Activated CD8-positive, alpha-beta memory T cell treated with anti-CD3 and anti-CD28 coated beads, Interleukin-2, amount 10 ng/mL, durations not matched to agents 7 days and 5 days (primary cell): ENCODE data around the gene TBC1D1. TPM values are rescaled to one million over a fixed set of nuclear protein-coding genes. Genes with fewer than 3 reads are reported as not detected.

ENCODE experiments used
- ATAC-seq: fragments of 150-1000 bp; cut with Tn5 transposase; one replicate; pipeline ENCODE4 v1.10.0; 2021; ENCODE audit warnings: moderate library complexity
- CTCF ChIA-PET: fragments of 350-600 bp; sonication (Branson Sonifier 250); formaldehyde crosslinking; loops from one replicate; lab custom pipeline; 2021; ENCODE audit warnings: antibody characterized with exemption; lab: Charles Lee
- DNase-seq: peaks from one replicate; pipeline ENCODE4 v3.0.0-alpha.2; 2020
- H3K27ac Mint-ChIP-seq: one replicate; pipeline ENCODE4 v1.8.0; 2021; ENCODE audit warnings: mild to moderate bottlenecking, mixed read lengths
- H3K27me3 Mint-ChIP-seq: one replicate; pipeline ENCODE4 v1.8.0; 2021; ENCODE audit warnings: mixed read lengths
- H3K36me3 Mint-ChIP-seq: one replicate; pipeline ENCODE4 v1.8.0; 2021; ENCODE audit warnings: mild to moderate bottlenecking, mixed read lengths
- H3K4me1 Mint-ChIP-seq: one replicate; pipeline ENCODE4 v1.8.0; 2021; ENCODE audit warnings: mixed read lengths
- H3K4me3 Mint-ChIP-seq: one replicate; pipeline ENCODE4 v1.8.0; 2021; ENCODE audit warnings: mild to moderate bottlenecking, moderate library complexity, mixed read lengths
- H3K9me3 Mint-ChIP-seq: one replicate; pipeline ENCODE4 v1.8.0; 2022; ENCODE audit warnings: low read depth, mixed read lengths
- total RNA-seq, 2 experiments: library from RNA; stranded (reverse); gene quantifications; one replicate each; pipeline ENCODE4 v1.2.3, GENCODE V29; 2021

TBC1D1 gene
- total RNA-seq, 2 experiments from 2014 or later: 62.9 to 72.2 TPM

DNA sequence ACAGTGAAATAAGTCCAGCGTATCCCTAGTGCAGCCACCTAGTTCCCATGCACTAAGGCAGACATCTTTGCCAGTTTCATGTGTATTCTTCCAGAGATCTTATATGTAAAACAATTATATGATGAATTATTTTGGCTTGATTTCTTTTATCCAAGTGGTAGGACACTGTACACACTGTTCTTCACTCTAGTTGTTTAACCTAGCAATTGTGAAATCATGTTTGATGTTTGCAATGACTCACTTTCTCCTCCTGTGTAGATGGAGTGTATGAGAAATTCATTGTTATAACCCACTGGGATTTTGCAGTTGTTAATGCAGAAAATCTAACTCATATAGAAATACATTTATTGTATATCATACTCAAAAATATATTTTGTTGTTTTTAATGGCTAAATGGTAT lies 17.5 kb upstream of the TBC1D1 start:
- Mint-ChIP-seq H3K4me3 (no peak overlapping the region), H3K4me1 (peaks cover 13% of the 10 kb centered on the region)

GRCh38 chr4:37876156-37876555 lies 14.7 kb upstream of the TBC1D1 start:
- Mint-ChIP-seq H3K9me3 (no peaks in the 10 kb centered on the region), H3K27ac (no peak overlapping the region), H3K36me3 (peaks cover 8% of the 10 kb centered on the region), H3K4me3 (no peak overlapping the region), H3K27me3 (no peaks in the 10 kb centered on the region), H3K4me1 (peaks cover 13% of the 10 kb centered on the region)
- ATAC-seq: no peak
- DNase-seq: no peak
- CTCF ChIA-PET: interaction anchor here (1.2 to 3.1 kb wide), 2 partner anchors 12 to 13 kb away, joined by 3 to 9 read pairs; no protein-coding TSS in a partner anchor

More for the DNA sequence above, 17.5 kb upstream of the TBC1D1 start:
- DNase-seq (no peak), ATAC-seq (no peak)
- Mint-ChIP-seq H3K9me3 (no peaks in the 10 kb centered on the region), H3K27me3 (no peaks in the 10 kb centered on the region), H3K27ac (no peak overlapping the region), H3K36me3 (peaks cover 13% of the 10 kb centered on the region)
- CTCF ChIA-PET: no interaction called here

DNA sequence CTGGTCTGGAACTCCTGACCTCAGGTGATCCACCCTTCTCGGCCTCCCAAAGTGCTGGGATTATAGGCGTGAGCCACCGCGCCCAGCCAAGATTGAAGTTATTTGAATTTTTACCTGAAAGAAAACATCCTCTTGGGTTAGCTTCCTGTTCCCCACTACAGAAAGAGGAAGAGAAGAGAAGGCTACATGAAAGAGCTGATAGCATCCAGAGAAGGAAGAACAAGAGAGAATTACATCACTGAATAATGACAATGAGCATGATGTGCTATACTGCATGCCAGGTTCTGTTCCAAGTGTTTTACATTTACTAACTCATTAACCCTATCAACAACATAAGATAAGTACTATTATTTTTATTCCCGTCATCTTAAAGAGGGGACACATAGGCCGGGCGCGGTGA lies 11.5 kb upstream of the TBC1D1 start:
- no peak for ATAC-seq
- CTCF ChIA-PET: no interaction called here
- no peaks in the 10 kb centered on the region for H3K4me1 Mint-ChIP-seq
- DNase-seq: no peak
- H3K9me3 Mint-ChIP-seq: no peaks in the 10 kb centered on the region
- H3K27ac Mint-ChIP-seq: no peak overlapping the region
- H3K4me3 Mint-ChIP-seq: no peak overlapping the region
- H3K36me3 Mint-ChIP-seq: no peaks in the 10 kb centered on the region
- H3K27me3 Mint-ChIP-seq: peaks cover 11% of the 10 kb centered on the region

- H3K9me3 Mint-ChIP-seq: no peaks in the 10 kb centered on the region
- H3K27me3 Mint-ChIP-seq: peaks cover 11% of the 10 kb centered on the region
- H3K27ac Mint-ChIP-seq: no peak overlapping the region
- ATAC-seq (no peak), DNase-seq (no peak)
- CTCF ChIA-PET: interaction anchor here (0.6 kb wide), 1 partner anchor 599 kb away, joined by 3 read pairs; no protein-coding TSS in a partner anchor
- H3K36me3 Mint-ChIP-seq: no peaks in the 10 kb centered on the region
- no peak overlapping the region for H3K4me3 Mint-ChIP-seq
- peaks cover 18% of the 10 kb centered on the region for H3K4me1 Mint-ChIP-seq
Measured at GRCh38 chr4:37881811-37882210, 9.1 kb upstream of the TBC1D1 start.

DNA sequence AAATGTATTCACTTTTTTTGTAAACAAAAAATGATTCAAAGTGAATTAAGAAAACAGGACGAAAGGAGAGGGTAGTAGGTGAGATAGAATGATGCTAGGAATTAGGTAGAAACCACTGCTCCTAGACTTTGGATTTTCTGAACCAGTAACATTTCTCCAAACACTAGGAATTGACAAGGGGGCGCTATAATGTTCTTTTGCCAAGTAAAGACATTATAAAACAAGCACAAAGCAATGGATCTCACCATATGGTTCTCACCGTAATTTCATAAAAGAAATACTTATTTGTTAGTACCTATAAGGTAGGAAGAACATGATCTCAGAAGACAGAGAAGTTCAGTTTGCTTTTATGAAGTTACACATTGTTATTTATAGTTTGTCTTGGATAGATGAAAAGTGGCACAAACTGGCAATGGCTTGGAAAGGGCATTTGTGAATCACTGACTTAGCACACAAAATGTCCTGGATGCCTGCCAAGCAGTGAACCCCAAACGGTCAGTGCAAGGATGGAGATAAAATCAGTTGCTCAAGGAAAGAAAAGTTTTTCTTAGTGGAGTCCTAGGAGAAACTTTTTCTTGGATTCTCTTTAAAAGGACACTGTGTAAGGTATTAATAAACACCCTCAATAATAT lies 8.1 kb upstream of the TBC1D1 start:
- H3K4me1 Mint-ChIP-seq: peaks cover 18% of the 10 kb centered on the region
- H3K9me3 Mint-ChIP-seq: no peaks in the 10 kb centered on the region
- H3K4me3 Mint-ChIP-seq: no peak overlapping the region
- CTCF ChIA-PET: no interaction called here
- no peak overlapping the region for H3K27ac Mint-ChIP-seq
- DNase-seq (no peak), ATAC-seq (no peak)
- no peaks in the 10 kb centered on the region for H3K36me3 Mint-ChIP-seq
- peaks cover 11% of the 10 kb centered on the region for H3K27me3 Mint-ChIP-seq

GRCh38 chr4:37884855-37885487 lies 5.9 kb upstream of the TBC1D1 start:
- H3K27ac Mint-ChIP-seq: peak overlapping the region; percentile 26
- H3K27me3 Mint-ChIP-seq: peaks cover 14% of the 10 kb centered on the region
- no peak for DNase-seq
- no peak overlapping the region for H3K4me3 Mint-ChIP-seq
- H3K36me3 Mint-ChIP-seq: no peaks in the 10 kb centered on the region
- H3K4me1 Mint-ChIP-seq: peaks cover 21% of the 10 kb centered on the region
- H3K9me3 Mint-ChIP-seq: no peaks in the 10 kb centered on the region
- ATAC-seq: no peak
- CTCF ChIA-PET: interaction anchor here (0.9 kb wide), 1 partner anchor 10 kb away, joined by 4 read pairs; no protein-coding TSS in a partner anchor

DNA sequence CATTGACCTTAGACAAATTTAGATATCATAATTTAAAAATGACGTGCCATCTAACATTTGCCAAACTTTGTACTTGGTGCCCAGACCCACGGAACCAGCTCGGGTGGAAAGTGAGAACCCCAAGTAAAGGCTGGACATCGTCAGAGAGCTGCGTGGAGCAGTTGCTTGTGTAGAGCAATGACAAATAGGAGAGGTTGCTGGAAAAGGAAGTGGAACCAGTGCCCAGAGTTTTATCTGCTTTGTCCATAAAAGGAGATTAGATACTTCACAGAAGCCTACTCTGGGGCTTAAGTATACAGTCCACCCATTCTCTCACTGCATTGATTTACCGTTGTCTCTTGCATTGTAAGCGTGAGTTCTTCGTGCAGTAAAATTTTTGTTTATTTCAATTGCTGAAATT lies 5.4 kb upstream of the TBC1D1 start:
- CTCF ChIA-PET: interaction anchor here (0.9 kb wide), 1 partner anchor 9 kb away, joined by 4 read pairs; no protein-coding TSS in a partner anchor
- H3K27ac Mint-ChIP-seq: peak overlapping the region; percentile 26

GRCh38 chr4:37889849-37890800 lies 759 bp upstream of the TBC1D1 start:
- Mint-ChIP-seq H3K27ac (no peak overlapping the region), H3K4me3 (peak overlapping the region; percentile 87), H3K9me3 (no peaks in the 10 kb centered on the region), H3K27me3 (peaks cover 6% of the 10 kb centered on the region), H3K4me1 (peaks cover 33% of the 10 kb centered on the region), H3K36me3 (peaks cover 11% of the 10 kb centered on the region)
- CTCF ChIA-PET: interaction anchor here (1.6 to 2.3 kb wide), 2 partner anchors 15 to 88 kb away, joined by 3 to 11 read pairs; no protein-coding TSS in a partner anchor
- peak; percentile 46 for DNase-seq
- no peak for ATAC-seq

More for the DNA sequence above, 5.4 kb upstream of the TBC1D1 start:
- Mint-ChIP-seq H3K4me1 (peaks cover 21% of the 10 kb centered on the region), H3K36me3 (no peaks in the 10 kb centered on the region), H3K27me3 (peaks cover 17% of the 10 kb centered on the region), H3K4me3 (no peak overlapping the region), H3K9me3 (no peaks in the 10 kb centered on the region)
- ATAC-seq (no peak), DNase-seq (no peak)

DNA sequence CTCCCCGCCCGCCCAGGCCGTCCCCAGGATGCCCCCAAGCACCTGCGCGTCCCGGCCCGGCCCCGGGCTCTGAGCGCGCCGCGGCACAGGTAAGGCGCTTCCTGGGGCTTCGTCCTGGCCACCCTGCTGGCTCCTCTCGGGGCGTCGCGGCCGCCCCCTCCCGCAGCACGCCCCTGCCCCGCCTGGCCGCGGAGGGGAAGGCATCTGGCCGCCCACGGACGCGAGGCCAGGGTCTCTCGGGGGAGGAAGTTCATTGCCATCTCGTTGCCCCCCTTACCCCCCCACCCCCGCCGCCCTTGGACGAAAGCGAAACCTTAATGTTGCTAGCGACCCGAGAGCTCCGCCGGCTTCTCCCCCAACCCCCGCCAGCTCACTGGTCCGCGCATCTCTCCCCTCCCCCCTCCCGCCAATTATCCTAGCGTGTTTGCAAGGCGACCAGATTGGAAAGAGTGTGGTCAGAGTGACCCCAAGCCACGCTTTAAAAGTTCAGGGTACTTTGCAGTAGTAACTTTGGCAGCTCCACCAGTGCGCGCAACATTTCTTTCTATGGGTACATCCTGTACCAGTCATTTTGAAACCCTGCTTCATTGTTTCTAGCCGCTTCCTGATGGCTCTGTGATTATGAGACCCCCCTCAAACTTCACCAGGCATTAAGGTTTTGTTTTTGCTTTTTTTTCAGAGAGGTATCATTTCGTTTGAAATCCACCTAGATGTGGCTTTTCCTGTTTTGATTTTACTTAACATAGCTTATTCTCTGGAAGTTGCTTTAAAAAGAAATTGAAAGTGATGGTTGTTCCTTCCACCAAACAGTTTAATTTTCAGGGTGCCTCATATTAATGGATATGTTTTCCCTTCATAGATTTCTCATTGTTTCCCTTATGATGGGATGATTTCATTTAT lies 626 bp downstream of the TBC1D1 start:
- H3K4me1 Mint-ChIP-seq: peaks cover 31% of the 10 kb centered on the region

DNA sequence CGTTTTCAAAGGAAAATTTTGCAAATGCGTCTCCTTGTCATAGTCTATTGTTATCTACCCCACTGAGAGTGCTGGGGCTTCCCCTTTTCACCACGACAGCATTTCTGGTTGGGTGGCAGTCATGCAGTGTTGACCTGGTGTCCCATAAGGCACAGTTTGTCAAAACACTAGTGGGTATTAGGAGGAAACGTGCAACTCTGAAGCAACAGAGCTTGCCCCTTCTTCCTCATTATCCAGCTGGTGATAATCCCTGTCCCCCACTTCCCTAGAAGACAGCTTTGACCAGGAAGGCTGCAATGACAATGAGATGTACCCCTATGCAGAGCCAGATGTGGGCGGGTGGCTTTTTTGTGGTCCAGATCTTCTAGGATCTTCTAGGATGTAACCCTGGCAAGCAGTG lies 1.8 kb downstream of the TBC1D1 start:
- H3K4me1 Mint-ChIP-seq: peaks cover 34% of the 10 kb centered on the region
- H3K4me3 Mint-ChIP-seq: peak overlapping the region; percentile 87
- H3K9me3 Mint-ChIP-seq: no peaks in the 10 kb centered on the region
- ATAC-seq (peak; percentile 39), DNase-seq (peak; percentile 73)
- H3K27ac Mint-ChIP-seq: peak overlapping the region; percentile 91
- H3K36me3 Mint-ChIP-seq: peaks cover 18% of the 10 kb centered on the region
- CTCF ChIA-PET: interaction anchor here (1.0 to 1.6 kb wide), 3 partner anchors 36 to 86 kb away, joined by 3 to 4 read pairs (median 4); partner anchors contain the start of gene PGM2
- H3K27me3 Mint-ChIP-seq: peaks cover 6% of the 10 kb centered on the region

More for the DNA sequence above, 626 bp downstream of the TBC1D1 start:
- DNase-seq (peak; percentile 86), ATAC-seq (peak; percentile 73)
- peaks cover 16% of the 10 kb centered on the region for H3K36me3 Mint-ChIP-seq
- peaks cover 6% of the 10 kb centered on the region for H3K27me3 Mint-ChIP-seq
- peak overlapping the region; percentile 91 for H3K27ac Mint-ChIP-seq
- no peaks in the 10 kb centered on the region for H3K9me3 Mint-ChIP-seq
- CTCF ChIA-PET: interaction anchor here (1.0 to 2.3 kb wide), 5 partner anchors 25 to 90 kb away, joined by 3 to 11 read pairs (median 4); partner anchors contain the start of gene PGM2
- peak overlapping the region; percentile 87 for H3K4me3 Mint-ChIP-seq

DNA sequence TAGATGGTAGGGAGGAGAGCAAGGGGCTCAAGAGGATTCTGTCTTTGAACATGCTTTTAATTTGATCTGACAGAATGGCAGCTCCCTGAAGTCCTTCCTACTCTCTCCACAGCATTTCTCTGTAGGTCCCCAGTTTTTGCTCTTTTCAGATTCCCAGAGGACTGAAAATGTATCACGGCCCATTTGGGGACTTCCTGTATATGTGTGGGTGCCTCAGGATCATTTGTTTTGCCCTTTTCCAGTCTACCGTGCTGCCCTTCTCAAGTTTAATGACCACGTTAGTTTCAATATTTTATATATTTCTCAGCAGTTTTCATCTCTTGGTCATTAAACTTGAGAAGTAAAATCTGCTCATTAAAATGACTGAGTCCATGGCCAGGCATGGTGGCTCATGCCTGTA lies 2.3 kb downstream of the TBC1D1 start:
- H3K9me3 Mint-ChIP-seq: no peaks in the 10 kb centered on the region
- H3K4me3 Mint-ChIP-seq: peak overlapping the region; percentile 87
- H3K27me3 Mint-ChIP-seq: peaks cover 6% of the 10 kb centered on the region
- no peak for ATAC-seq
- no peak for DNase-seq
- peak overlapping the region; percentile 91 for H3K27ac Mint-ChIP-seq
- CTCF ChIA-PET: interaction anchor here (1.0 to 1.1 kb wide), 2 partner anchors 35 to 85 kb away, joined by 3 to 4 read pairs; no protein-coding TSS in a partner anchor
- peaks cover 19% of the 10 kb centered on the region for H3K36me3 Mint-ChIP-seq
- peaks cover 34% of the 10 kb centered on the region for H3K4me1 Mint-ChIP-seq

DNA sequence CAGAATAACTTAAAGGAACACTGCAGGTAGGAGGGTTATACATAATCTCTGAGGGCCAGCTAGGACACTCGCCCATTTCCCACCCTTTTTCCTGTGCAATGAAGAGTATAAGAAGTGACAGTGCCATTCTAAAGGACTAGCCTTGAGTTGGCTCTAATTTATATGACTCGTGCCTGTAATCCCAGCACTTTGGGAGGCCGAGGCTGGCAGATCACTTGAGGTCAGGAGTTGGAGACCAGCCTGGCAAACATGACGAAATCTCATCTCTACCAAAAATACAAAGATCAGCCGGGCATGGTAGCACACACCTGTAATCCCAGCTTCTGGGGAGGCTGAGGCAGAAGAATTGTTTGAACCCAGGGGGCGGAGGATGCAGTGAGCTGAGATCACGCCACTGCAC lies 4.4 kb downstream of the TBC1D1 start:
- no peak overlapping the region for H3K4me3 Mint-ChIP-seq
- H3K9me3 Mint-ChIP-seq: peaks cover 2% of the 10 kb centered on the region
- CTCF ChIA-PET: interaction anchor here (1.5 to 1.9 kb wide), 2 partner anchors 9 to 10 kb away, joined by 3 to 4 read pairs; no protein-coding TSS in a partner anchor
- H3K27ac Mint-ChIP-seq: no peak overlapping the region
- peaks cover 32% of the 10 kb centered on the region for H3K4me1 Mint-ChIP-seq
- peaks cover under 1% of the 10 kb centered on the region for H3K27me3 Mint-ChIP-seq
- no peak for ATAC-seq
- peaks cover 28% of the 10 kb centered on the region for H3K36me3 Mint-ChIP-seq
- DNase-seq: no peak
